CD4-positive, alpha-beta T cell treated with Interleukin-21 for 1 hour (primary cell): Measurements from ENCODE around the gene FHIT.
A peak's percentile ranks its signal among the peaks of the same experiment; 100 is the strongest.
"Not testable (repeated sequence)": the region's sequence is repeated elsewhere in the genome, so short reads cannot be mapped to it uniquely, and the experiment has no call there.

Experiments
- DNase-seq: peaks from one replicate; pipeline ENCODE4 v3.0.0-alpha.2; 2020

Gene FHIT

DNA sequence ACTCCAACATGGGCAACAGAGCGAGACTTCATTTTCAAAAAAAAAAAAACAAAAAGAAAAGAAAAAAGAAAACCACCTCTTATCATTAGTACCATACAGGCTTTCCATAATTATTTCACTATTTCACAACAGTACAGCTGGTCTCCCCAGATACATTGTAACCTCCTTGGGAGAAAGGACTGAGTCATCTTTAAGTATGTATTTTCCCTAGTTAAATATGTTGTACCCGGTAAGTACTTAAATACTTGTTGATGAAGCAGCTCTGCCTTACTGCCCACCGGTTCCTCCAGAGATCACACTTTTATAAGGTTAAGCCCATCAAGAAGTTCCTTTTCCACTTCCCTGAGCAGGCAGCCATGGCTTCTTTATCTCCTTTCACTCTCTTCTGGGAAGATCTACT, 1412.0 kb downstream of the FHIT start:
- no peak for DNase-seq

DNA sequence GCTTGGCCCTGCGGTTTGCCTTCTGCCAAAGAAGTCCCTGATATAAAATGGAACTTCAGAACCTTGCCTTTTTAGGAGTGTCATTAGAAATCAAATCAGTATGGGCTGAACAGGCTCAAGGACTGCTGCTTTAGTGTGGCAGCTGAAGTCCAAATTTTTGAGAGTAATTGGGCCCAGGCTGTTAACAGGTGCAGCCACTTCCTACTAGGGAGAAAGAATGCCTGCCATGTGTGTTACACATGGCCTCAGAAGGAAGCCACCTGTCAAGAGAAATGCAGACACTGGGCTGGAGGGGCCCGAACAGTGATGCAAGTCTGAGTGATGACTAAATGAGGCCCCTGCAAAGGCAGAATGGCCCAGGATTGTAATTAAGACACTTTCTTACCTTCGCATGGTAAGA, 1414.7 kb downstream of the FHIT start:
- DNase-seq, result no peak

DNA sequence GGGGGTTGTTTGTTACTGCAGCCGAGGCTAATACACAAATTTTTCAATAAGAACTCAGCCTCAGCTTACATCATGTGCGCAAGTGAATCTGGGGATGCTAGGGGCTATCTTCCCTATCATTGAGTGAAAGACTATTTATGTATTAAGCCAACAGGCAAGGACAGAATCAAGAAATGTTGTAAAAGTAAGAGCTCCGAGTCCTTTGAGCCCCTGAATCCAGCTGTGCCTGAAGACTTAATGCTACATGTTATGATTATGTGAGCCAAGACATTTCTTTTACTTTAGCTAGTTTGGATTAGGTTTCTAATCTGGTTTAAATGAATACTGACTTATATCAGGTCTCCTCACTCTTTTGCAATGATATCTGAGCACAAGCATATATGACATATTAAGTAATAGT, 1418.5 kb downstream of the FHIT start:
- no peak for DNase-seq

DNA sequence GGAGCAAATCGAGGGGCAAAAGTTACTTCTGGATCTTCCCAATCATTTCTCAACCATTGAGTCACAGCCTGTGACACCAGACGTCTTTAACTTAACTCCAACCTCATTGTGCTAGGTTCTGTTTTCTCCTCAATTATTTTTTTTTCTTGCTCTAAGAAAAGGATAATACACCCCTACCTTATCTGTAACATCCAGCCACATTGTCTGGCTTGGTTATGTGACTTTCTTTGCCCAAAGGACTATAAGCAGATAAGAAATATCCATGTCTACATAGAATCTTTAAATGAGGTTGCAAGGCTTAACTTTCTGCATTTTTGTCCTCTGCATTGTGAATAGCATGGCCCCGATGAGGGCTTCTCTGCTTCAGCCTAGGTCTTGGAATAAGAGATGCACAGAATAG, 1419.0 kb downstream of the FHIT start:
- DNase-seq, result no peak

DNA sequence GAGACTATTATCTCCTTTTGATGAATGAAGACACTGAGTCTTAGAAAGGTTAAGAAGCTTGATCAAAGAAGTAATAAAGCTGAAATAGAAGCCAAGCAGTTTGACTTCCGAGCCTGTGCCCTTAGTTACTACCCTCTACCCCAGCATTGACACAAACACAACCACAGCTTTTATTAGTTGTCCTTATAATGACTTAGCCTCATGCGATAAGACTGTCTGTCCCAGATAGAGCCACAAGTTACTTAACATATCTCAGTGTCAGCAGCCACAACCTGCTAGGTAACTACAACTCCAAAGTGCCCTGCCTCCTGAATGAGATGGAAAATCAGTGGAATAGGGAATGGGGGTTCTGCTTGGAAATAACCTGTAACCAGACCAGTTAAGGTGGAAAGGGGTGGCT, 1419.9 kb downstream of the FHIT start:
- DNase-seq, result no peak

DNA sequence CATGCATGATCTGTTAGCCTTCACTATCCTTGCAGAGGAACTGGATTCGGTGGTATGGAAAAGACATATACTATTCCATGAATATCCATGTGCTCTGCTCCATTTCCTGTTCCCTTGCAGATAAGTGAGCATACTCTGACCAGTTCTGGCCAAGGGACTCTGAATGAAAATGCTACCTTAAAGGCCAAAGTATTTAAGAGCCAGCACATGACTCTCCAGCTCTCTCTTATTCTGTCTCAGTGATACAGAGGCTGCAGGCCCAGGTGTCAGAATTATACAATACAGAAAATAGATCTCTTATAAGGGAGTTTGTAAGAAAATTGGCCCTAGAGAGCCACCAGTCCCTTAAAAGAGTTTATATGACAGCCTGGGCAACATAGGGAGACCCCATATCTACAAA, 1421.7 kb downstream of the FHIT start:
- no peak for DNase-seq

DNA sequence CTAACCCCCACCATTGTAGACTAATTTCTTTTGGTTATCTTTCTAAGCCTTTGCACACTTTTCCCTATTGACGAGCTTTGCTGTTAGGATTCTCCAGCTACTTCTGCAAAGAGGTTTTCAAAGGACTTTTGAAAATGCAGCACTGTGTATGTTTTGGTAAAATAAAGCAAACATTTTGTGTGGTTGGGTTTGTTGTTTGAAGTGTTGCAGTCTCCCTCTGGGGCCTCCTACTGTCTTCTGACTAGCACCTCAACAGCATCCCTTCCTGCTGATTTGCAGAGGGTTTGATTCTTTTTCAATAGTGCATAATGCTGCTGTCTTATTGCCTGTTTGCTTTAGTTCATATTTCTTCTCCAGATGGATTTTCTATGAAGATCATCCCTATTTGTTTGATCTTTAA, 1426.4 kb downstream of the FHIT start:
- no peak for DNase-seq

DNA sequence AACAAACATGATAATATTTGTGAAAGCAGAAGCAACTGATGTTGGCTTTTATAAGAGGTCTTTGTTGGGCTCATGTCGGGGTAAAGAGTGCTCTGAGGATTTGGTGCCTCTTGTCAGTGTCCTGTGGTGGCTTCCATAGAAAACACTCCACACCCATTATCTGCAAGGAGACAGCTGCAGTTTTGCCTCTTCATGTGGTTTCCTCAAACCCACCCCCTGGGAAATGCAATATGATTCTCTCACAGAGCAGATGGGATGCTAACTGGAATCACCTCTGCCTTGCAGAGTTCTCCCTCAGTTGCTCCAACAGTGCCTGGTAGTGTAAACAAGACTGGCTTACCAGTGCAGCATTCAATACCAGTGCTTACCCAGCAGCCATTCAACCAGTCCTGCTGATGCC, 1430.0 kb downstream of the FHIT start:
- no peak for DNase-seq

DNA sequence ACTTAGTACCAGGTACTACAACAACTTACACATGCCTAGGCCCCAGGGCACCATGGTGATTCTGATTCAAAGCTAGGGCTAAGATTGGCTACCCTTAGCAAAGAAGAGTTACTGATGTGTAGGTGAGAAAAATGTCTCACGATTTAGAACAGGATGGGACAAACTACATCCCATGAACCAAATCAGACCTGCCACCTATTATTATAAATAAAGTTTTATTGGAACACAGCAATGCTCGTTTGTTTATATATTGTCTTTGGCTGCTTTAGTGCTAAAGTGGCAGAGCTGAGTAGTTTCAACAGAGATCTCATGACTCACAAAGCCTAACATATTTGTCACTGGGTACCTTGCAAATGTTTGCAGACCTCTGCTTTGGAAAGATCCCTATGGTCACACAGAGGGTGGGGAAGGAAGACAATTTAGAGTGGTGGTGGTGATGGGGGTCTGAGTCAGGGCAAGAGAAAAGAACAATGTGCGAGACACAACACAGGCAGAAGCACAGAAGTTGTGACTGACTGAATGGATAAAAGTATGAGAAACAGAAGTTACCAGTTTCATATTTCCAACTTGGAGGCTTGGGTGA, 1430.8 kb downstream of the FHIT start:
- no peak for DNase-seq

DNA sequence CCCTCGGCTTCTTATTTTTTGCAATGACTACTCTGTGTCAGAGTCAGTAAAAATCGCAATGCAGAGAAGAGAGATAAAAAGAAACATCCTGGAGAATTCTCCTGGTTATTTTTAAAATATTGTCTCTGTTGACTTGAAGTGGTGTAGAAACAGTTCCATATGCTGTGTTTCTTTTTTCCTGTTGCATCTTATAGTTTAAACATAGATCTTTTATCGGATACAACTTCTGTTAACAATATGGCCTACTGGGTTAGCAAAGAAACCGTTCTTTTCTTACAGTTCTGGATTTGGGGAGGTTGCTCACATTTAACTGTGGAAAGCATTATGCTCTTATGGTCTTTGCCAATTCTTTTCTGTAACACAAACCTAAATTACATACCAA, 1432.3 kb downstream of the FHIT start:
- DNase-seq, result no peak

DNA sequence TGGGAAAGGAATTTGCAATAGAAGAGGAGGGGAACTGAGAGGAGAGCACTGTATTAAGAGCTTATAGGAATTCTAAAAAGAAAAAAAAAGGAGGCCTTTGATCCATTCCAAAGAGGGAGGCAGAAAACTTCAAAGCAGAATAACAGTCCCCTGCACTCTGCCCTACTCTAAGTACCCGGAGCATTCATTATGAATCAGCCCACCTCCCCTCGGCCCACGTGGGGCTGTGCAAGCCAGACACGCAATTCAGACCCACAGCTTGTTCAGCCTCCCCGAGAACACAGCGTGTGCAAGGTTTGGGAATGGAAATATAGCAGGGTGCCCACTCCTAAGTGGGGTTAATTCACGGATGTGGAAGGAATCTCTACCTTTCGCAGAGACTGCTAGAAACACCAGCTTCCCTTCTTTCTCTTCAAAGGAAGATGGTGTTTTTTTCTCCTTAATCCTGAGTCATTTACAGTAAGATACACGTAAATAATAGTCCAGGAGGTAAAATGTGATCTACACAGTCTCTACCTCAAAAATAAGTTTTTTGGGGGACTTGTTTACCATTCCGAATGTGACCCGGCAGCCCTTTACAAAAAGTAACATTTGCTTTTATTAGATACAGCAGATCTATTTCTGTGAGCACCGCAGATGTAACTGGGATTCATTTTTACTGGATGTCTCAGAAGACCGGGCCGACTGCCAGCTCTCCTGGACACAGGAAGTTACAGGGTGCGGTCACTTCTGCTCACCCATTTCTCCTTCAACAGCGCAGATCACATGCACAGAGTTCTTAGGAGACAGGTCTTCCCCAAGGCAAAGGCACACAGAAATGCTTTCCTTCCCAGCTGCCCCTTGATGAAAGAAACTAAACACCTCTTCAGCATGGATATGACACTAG, 1433.0 kb downstream of the FHIT start:
- no peak for DNase-seq

DNA sequence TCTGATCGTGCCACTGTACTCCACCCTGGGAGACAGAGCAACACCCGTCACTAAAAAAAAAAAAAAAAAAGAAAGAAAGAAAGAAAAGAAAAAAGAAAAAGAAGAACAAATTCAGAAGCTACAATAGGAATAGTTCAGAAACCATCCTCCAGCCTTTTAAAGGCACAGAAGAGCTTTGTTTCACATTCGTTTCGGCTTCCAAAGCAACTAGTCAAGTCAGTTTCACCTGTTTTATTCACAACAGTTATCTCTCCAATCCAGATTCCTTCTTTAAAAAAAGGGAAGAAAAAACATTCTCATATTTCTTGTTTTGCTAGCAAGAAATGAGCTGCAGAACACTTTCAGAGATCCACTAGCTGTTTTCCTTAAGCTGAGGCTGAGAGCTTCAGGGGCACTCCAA, 1433.7 kb downstream of the FHIT start:
- no peak for DNase-seq

DNA sequence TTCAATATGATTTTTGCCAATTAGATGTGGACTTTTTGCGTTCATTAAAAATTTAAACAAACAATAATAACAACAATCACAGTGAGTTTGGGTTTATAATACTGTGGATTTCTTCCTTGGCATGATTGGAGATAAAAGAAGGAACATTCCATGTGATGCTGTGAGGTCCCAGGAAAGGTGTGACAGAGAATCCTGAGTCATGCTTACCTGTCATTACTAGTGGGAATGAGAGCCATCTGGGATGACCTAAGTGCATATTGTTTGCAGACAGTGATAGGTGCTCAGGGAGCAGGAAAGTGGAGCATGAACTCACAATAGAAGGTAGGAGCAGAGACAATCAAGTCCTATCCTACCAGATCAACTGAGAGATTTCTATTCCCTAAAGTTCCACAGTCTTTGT, 1434.9 kb downstream of the FHIT start:
- DNase-seq, result no peak

DNA sequence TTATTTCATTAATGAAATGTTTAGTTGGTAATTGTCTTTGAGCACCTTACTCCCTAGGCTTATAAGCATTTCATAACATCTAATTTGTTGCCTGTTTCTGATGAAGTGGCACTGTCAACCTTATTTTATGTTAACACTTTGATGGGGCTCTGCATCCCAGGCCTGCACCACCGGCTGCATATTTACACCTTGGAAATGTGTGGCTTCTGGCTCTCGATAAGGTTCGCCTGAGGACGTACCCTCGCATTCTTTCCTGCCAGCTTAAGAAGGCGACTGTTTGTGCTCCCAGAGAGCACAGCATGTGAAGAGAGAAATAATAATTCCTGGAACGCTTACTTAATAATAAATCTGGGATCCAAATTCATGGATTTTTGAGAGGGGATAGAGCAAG, 1438.1 kb downstream of the FHIT start:
- no peak for DNase-seq

DNA sequence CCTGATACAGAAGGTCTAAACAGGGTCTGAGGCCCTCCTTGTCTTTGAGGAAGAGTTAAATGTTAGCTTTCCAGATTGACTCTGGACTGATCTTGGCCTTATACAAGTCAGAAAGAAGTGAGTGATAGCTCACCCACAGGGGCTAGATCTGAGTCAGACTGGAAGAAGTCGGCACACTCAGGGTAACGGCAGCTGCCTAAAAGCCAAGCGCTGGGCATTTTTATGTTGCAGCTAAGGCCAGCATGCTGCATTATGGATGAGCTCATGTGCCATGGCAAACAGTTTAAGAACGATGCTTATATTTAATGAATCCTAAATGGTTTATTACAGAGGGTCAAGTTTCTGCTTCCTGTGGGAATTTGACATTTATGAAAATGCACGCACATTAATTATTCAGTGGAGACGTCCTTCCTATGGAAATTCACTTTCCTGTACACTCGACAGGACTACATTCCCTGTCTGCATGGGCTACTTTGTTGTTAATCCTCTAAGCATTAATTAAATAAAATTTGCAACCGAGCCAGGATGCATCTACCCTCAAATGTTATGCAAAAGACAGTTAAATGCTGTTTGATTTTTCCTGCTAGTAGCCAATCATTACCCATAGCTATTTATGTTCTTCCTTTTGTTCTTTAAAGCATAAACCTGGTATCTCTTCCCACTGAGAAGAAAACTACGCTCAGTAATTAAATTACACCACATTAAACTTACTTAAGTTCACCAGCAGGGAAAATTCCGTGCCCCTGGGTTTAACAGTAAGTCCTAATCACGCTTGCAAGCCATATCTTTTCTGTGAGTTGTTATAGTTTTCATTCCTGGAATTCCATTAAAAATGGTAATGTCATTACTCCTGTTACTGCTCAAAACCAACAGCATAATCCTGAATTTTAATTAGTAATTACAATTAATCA, 1438.8 kb downstream of the FHIT start:
- DNase-seq, result no peak

DNA sequence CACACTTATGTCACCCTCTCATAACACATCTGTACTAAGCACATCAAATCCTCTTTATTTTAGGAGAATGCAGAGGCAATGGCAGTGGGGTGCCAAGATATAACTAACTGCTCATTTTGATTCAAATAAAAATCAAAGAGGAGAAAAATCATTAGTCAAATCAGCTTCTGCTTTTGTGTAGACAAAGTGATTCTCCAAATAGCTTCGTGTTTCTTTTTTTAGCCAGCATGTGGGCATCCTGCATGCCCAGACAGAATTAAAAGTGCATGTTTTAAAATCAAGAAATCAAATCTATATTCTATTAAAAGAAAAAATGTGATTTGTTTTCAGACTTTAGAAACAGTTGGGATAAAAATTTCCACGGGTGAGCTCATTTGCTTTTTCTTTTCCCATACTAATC, 1440.1 kb downstream of the FHIT start:
- no peak for DNase-seq

DNA sequence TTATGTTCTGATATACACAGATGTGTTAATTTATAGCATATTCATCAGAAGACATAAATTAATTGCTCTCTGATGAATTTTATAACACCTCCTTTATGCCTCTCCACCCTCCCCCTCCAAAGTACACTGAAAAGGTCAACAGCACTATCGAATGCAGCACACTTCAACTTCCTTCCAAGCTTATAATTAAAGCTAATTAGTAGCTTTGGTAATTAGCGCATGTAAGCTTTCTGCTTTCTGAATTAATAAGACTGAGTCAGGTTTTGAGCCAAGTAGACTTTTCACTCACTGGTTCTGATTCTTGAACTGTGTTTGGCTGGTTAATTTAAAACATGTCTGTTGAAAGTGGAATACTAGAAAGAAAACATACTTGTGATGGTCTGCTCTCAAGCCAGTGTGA, 1440.6 kb downstream of the FHIT start:
- DNase-seq, result no peak

DNA sequence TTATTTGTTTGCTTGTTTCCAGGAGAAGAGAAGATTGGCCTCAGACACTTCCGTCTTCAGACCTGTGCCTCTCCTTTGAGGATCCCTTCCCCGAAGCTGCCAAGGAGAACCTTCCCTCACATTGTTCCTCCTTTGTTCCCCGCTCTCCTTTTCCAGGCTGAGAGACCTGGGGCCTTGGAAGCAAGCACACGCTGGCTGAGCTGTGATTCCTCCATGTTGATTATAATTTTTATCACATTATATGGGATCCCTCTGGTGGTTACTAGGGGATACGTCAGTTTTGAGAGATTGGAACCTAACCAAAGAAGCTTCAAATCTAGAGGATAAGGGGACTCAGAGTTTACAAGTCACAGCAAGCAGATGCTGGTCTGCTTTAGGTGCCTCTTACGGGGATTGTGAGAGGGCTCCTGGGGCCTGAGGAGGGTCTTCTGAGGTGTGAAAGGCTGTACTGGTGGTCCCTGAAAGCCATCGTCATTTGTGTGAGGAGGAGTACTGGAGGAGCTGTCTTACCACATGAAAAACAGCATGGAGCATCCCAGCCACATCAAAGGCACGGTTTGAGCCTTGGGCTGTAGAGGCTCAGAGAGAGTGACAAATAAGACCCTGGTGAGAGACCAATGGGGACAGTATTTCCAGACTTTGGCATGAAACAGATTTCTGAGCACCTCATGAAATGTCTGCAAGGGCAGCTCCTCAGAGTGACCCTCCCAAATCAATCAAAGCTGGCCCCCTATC, 1441.4 kb downstream of the FHIT start:
- peak; percentile 10 for DNase-seq

DNA sequence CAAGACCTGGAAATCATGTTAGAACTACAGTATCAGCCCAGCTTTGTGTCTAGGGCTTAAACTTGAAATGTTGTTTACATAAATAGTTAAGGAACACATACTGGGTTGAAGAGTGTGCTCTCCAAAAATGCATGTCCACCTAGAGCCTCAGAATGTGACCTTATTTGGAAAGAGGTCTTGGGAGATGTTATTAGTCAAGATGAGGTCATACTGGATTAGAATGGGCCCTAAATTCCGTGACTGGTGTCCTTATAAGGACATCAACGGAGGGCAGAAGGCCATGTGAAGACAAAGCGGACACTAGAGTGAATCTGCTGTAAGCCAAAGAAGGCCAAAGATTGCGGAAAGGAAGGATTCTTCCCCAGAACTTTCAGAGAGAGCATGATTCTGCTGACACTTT, 1442.2 kb downstream of the FHIT start:
- DNase-seq, result no peak

DNA sequence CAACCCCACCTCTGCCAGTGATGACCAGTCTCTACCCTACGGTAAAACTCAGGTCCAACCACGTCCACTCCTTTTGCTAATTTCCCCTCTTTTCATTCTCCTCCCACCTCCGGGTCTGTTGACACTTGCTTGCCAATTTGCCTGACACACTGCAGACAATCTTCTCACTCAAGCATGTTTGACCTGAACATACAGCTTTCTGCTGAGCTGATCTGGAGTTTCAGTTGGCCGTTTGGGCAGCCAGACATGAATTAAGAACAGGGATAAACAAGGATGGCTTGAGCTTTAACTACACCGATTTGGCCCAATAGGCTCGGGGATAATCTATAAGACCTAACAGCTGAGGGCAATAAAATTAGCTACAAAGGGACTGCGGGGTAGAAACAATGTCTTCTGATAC, 1442.8 kb downstream of the FHIT start:
- no peak for DNase-seq

DNA sequence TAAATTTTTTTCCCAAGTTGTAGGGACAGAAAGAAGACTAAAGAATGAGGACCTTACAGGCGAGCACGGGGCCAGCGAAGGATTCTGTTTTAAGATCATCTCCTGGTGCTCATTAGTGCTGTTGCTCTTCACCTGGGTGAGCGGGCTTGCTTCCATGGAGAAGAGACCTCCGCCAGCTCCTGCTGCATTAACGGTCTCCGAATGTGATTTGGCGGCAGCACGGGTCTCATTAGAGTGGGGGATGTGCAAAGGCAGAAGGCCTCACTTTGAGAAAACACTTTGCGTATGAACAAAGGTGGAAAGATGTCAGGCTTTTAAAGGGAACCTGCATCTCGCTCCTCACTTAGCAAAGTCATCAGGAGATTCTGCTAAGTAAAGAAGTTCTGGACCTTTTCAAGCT, 1448.0 kb downstream of the FHIT start:
- no peak for DNase-seq

DNA sequence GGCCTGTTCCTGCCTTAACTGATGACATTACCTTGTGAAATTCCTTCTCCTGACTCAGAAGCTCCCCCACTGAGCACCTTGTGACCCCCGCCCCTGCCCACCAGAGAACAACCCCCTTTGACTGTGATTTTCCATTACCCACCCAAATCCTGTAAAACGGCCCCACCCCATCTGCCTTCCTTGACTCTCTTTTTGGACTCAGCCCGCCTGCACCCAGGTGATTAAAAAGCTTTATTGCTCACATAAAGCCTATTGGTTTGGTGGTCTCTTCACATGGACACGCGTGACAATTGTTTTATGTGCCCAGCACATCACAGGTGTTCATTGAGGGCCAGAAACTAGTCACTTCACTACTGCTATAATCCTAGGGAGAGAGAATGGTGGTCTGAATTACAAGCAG, 1448.8 kb downstream of the FHIT start:
- DNase-seq, result not testable (repeated sequence)

DNA sequence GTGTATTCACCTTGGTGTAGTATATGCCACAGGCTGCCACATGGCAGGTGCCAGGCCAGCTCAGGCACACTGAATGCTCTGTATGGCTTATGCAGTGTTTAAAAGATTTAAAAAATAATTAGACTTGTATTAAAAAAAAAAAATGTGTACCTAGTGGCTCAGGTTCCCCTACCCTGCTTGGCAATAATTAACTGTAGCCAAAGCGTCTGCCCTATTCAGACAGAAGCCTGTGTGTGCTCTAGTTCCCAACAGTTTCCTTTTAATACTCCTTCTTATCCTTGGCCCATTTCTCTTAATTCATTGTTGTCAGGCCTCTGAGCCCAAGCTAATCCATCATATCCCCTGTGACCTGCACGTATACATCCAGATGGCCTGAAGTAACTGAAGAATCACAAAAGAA, 1449.2 kb downstream of the FHIT start:
- no peak for DNase-seq
